ENCODE measurements around the gene ARL10.

Gene ARL10

GRCh38 chr5:176391999-176392398 lies 26.7 kb downstream of the ARL10 start:
- no peak overlapping the region for H3K4me3 ChIP-seq (ENCODE audit: low read depth in 1 of 2, low read length in 2 of 2)
- no peaks in the 10 kb centered on the region for H3K9me3 ChIP-seq (ENCODE audit: control insufficient read depth in 1 of 2, low read length in 2 of 2)
- H3K36me3 ChIP-seq (ENCODE audit: control insufficient read depth in 1 of 2, insufficient read depth in 2 of 2, low read length in 2 of 2), result peaks cover 28 to 38% of the 10 kb centered on the region in 2 donors
- no peaks in the 10 kb centered on the region for H3K27me3 ChIP-seq (ENCODE audit: low read depth, low read length)
- H3K4me1 ChIP-seq (ENCODE audit: control insufficient read depth in 1 of 2, insufficient read depth in 2 of 2, low read length in 2 of 2), result peaks cover 0 to 21% of the 10 kb centered on the region in 2 donors
- H3K27ac ChIP-seq (ENCODE audit: low read length), result no peak overlapping the region

- H3K4me1 ChIP-seq (ENCODE audit: control insufficient read depth in 1 of 2, insufficient read depth in 2 of 2, low read length in 2 of 2), result peaks cover 0 to 16% of the 10 kb centered on the region in 2 donors
- no peaks in the 10 kb centered on the region for H3K9me3 ChIP-seq (ENCODE audit: control insufficient read depth in 1 of 2, low read length in 2 of 2)
- H3K36me3 ChIP-seq (ENCODE audit: control insufficient read depth in 1 of 2, insufficient read depth in 2 of 2, low read length in 2 of 2), result peaks cover 28 to 43% of the 10 kb centered on the region in 2 donors
- H3K4me3 ChIP-seq (ENCODE audit: low read depth in 1 of 2, low read length in 2 of 2), result no peak overlapping the region
- H3K27ac ChIP-seq (ENCODE audit: low read length), result no peak overlapping the region
- H3K27me3 ChIP-seq (ENCODE audit: low read depth, low read length), result no peaks in the 10 kb centered on the region
These were observed 27.2 kb downstream of the ARL10 start for GRCh38 chr5:176392526-176392925.

- no peaks in the 10 kb centered on the region for H3K9me3 ChIP-seq (ENCODE audit: control insufficient read depth in 1 of 2, low read length in 2 of 2)
- no peak overlapping the region for H3K27ac ChIP-seq (ENCODE audit: low read length)
- peaks cover 0 to 8% of the 10 kb centered on the region in 2 donors for H3K4me1 ChIP-seq (ENCODE audit: control insufficient read depth in 1 of 2, insufficient read depth in 2 of 2, low read length in 2 of 2)
- no peak overlapping the region for H3K4me3 ChIP-seq (ENCODE audit: low read depth in 1 of 2, low read length in 2 of 2)
- H3K36me3 ChIP-seq (ENCODE audit: control insufficient read depth in 1 of 2, insufficient read depth in 2 of 2, low read length in 2 of 2), result peaks cover 31 to 49% of the 10 kb centered on the region in 2 donors
- no peaks in the 10 kb centered on the region for H3K27me3 ChIP-seq (ENCODE audit: low read depth, low read length)
These were observed 28.8 kb downstream of the ARL10 start for GRCh38 chr5:176394096-176394495.

GRCh38 chr5:176394881-176395675 lies 29.8 kb downstream of the ARL10 start:
- H3K27me3 ChIP-seq (ENCODE audit: low read depth, low read length), result no peaks in the 10 kb centered on the region
- no peak overlapping the region for H3K27ac ChIP-seq (ENCODE audit: low read length)
- no peaks in the 10 kb centered on the region for H3K9me3 ChIP-seq (ENCODE audit: control insufficient read depth in 1 of 2, low read length in 2 of 2)
- peaks cover 33 to 49% of the 10 kb centered on the region in 2 donors for H3K36me3 ChIP-seq (ENCODE audit: control insufficient read depth in 1 of 2, insufficient read depth in 2 of 2, low read length in 2 of 2)
- no peak overlapping the region for H3K4me3 ChIP-seq (ENCODE audit: low read depth in 1 of 2, low read length in 2 of 2)
- H3K4me1 ChIP-seq (ENCODE audit: control insufficient read depth in 1 of 2, insufficient read depth in 2 of 2, low read length in 2 of 2), result peaks cover 0 to 2% of the 10 kb centered on the region in 2 donors

- Histone ChIP-seq H3K27me3 (ENCODE audit: low read depth, low read length) (no peaks in the 10 kb centered on the region), H3K4me1 (ENCODE audit: control insufficient read depth in 1 of 2, insufficient read depth in 2 of 2, low read length in 2 of 2) (no peaks in the 10 kb centered on the region), H3K9me3 (ENCODE audit: control insufficient read depth in 1 of 2, low read length in 2 of 2) (no peaks in the 10 kb centered on the region), H3K4me3 (ENCODE audit: low read depth in 1 of 2, low read length in 2 of 2) (no peak overlapping the region), H3K36me3 (ENCODE audit: control insufficient read depth in 1 of 2, insufficient read depth in 2 of 2, low read length in 2 of 2) (peaks cover 27 to 40% of the 10 kb centered on the region in 2 donors), H3K27ac (ENCODE audit: low read length) (no peak overlapping the region)
These were observed 31.0 kb downstream of the ARL10 start for GRCh38 chr5:176396330-176396729.

GRCh38 chr5:176397736-176398420 lies 32.6 kb downstream of the ARL10 start:
- Histone ChIP-seq H3K36me3 (ENCODE audit: control insufficient read depth in 1 of 2, insufficient read depth in 2 of 2, low read length in 2 of 2) (peaks cover 25 to 27% of the 10 kb centered on the region in 2 donors), H3K4me1 (ENCODE audit: control insufficient read depth in 1 of 2, insufficient read depth in 2 of 2, low read length in 2 of 2) (peaks cover 0 to 4% of the 10 kb centered on the region in 2 donors), H3K9me3 (ENCODE audit: control insufficient read depth in 1 of 2, low read length in 2 of 2) (no peaks in the 10 kb centered on the region), H3K4me3 (ENCODE audit: low read depth in 1 of 2, low read length in 2 of 2) (no peak overlapping the region), H3K27ac (ENCODE audit: low read length) (no peak overlapping the region), H3K27me3 (ENCODE audit: low read depth, low read length) (no peaks in the 10 kb centered on the region)

- no peaks in the 10 kb centered on the region for H3K9me3 ChIP-seq (ENCODE audit: control insufficient read depth in 1 of 2, low read length in 2 of 2)
- no peak overlapping the region for H3K4me3 ChIP-seq (ENCODE audit: low read depth in 1 of 2, low read length in 2 of 2)
- H3K36me3 ChIP-seq (ENCODE audit: control insufficient read depth in 1 of 2, insufficient read depth in 2 of 2, low read length in 2 of 2), result peaks cover 15 to 25% of the 10 kb centered on the region in 2 donors
- no peaks in the 10 kb centered on the region for H3K27me3 ChIP-seq (ENCODE audit: low read depth, low read length)
- peaks cover 0 to 4% of the 10 kb centered on the region in 2 donors for H3K4me1 ChIP-seq (ENCODE audit: control insufficient read depth in 1 of 2, insufficient read depth in 2 of 2, low read length in 2 of 2)
- H3K27ac ChIP-seq (ENCODE audit: low read length), result peak overlapping the region; percentile 51
These were observed 35.3 kb downstream of the ARL10 start for GRCh38 chr5:176400382-176401156.

- no peaks in the 10 kb centered on the region for H3K9me3 ChIP-seq (ENCODE audit: control insufficient read depth in 1 of 2, low read length in 2 of 2)
- H3K4me1 ChIP-seq (ENCODE audit: control insufficient read depth in 1 of 2, insufficient read depth in 2 of 2, low read length in 2 of 2), result peaks cover 0 to 4% of the 10 kb centered on the region in 2 donors
- H3K27ac ChIP-seq (ENCODE audit: low read length), result peak overlapping the region; percentile 51
- peaks cover 11 to 34% of the 10 kb centered on the region in 2 donors for H3K36me3 ChIP-seq (ENCODE audit: control insufficient read depth in 1 of 2, insufficient read depth in 2 of 2, low read length in 2 of 2)
- no peak overlapping the region for H3K4me3 ChIP-seq (ENCODE audit: low read depth in 1 of 2, low read length in 2 of 2)
- no peaks in the 10 kb centered on the region for H3K27me3 ChIP-seq (ENCODE audit: low read depth, low read length)
These were observed 36.3 kb downstream of the ARL10 start for GRCh38 chr5:176401281-176402205.

- Histone ChIP-seq H3K9me3 (ENCODE audit: control insufficient read depth in 1 of 2, low read length in 2 of 2) (no peaks in the 10 kb centered on the region), H3K4me3 (ENCODE audit: low read depth in 1 of 2, low read length in 2 of 2) (no peak overlapping the region), H3K27me3 (ENCODE audit: low read depth, low read length) (no peaks in the 10 kb centered on the region), H3K36me3 (ENCODE audit: control insufficient read depth in 1 of 2, insufficient read depth in 2 of 2, low read length in 2 of 2) (peaks cover 18 to 55% of the 10 kb centered on the region in 2 donors), H3K4me1 (ENCODE audit: control insufficient read depth in 1 of 2, insufficient read depth in 2 of 2, low read length in 2 of 2) (peaks cover 0 to 9% of the 10 kb centered on the region in 2 donors), H3K27ac (ENCODE audit: low read length) (no peak overlapping the region)
These were observed 40.6 kb downstream of the ARL10 start for GRCh38 chr5:176405656-176406435.
